Fibroblast of peridontal ligament (primary cell): ENCODE data around the gene ZNF438.
A peak's percentile ranks its signal among the peaks of the same experiment; 100 is the strongest.
"Not testable (repeated sequence)": the region's sequence is repeated elsewhere in the genome, so short reads cannot be mapped to it uniquely, and the experiment has no call there.

ENCODE experiments used
- DNase-seq: peaks from one replicate; pipeline ENCODE4 v3.0.0-alpha.2; 2010; ENCODE audit errors: extremely low read depth

ZNF438 gene

GRCh38 chr10:30943451-30943850, 88.2 kb downstream of the ZNF438 start:
- DNase-seq = no peak

- no peak for DNase-seq
These were observed 91.4 kb downstream of the ZNF438 start for GRCh38 chr10:30940256-30940655.

- peak; percentile 9 for DNase-seq
These were observed 91.9 kb downstream of the ZNF438 start for GRCh38 chr10:30939643-30940251.

GRCh38 chr10:30935078-30935477, 96.6 kb downstream of the ZNF438 start:
- DNase-seq = no peak

- DNase-seq = no peak
These were observed 100.6 kb downstream of the ZNF438 start for GRCh38 chr10:30931094-30931493.

- no peak for DNase-seq
These were observed 101.7 kb downstream of the ZNF438 start for GRCh38 chr10:30929901-30930520.

GRCh38 chr10:30929311-30929729, 102.3 kb downstream of the ZNF438 start:
- DNase-seq = not testable (repeated sequence)

- no peak for DNase-seq
These were observed 102.9 kb downstream of the ZNF438 start for GRCh38 chr10:30928742-30929141.

GRCh38 chr10:30918651-30919050, 113.0 kb downstream of the ZNF438 start:
- DNase-seq = no peak

GRCh38 chr10:30917789-30918188, 113.9 kb downstream of the ZNF438 start:
- peak; percentile 35 for DNase-seq

- no peak for DNase-seq
These were observed 114.6 kb downstream of the ZNF438 start for GRCh38 chr10:30917067-30917466.

- DNase-seq = peak; percentile 69
These were observed 116.5 kb downstream of the ZNF438 start for GRCh38 chr10:30915146-30915545.

GRCh38 chr10:30911303-30911863, 120.3 kb downstream of the ZNF438 start:
- peak; percentile 23 for DNase-seq

GRCh38 chr10:30903397-30904138, 128.1 kb downstream of the ZNF438 start:
- DNase-seq = no peak

GRCh38 chr10:30902621-30903396, 128.9 kb downstream of the ZNF438 start:
- DNase-seq = no peak

- DNase-seq = not testable (repeated sequence)
These were observed 130.2 kb downstream of the ZNF438 start for GRCh38 chr10:30901487-30901886.

- DNase-seq = no peak
These were observed 132.7 kb downstream of the ZNF438 start for GRCh38 chr10:30898964-30899363.

GRCh38 chr10:30897547-30897946, 134.1 kb downstream of the ZNF438 start:
- DNase-seq = no peak

- no peak for DNase-seq
These were observed 134.6 kb downstream of the ZNF438 start for GRCh38 chr10:30897048-30897447.

GRCh38 chr10:30894221-30894620, 137.4 kb downstream of the ZNF438 start:
- no peak for DNase-seq

- DNase-seq = peak; percentile 40
These were observed 138.5 kb downstream of the ZNF438 start for GRCh38 chr10:30893208-30893607.

- no peak for DNase-seq
These were observed 143.8 kb downstream of the ZNF438 start for GRCh38 chr10:30887839-30888238.
